BLaER1 (cell line): ENCODE results near the gene UBE2L5.

ENCODE experiments used
- H3K27ac ChIP-seq: shearing (Covaris generic); formaldehyde crosslinking; 2 replicates; pipeline ENCODE4 v1.8.1; 2022
- H3K27me3 ChIP-seq: shearing (Covaris generic); formaldehyde crosslinking; 2 replicates; pipeline ENCODE4 v1.8.1; 2022
- H3K36me3 ChIP-seq: shearing (Covaris generic); formaldehyde crosslinking; 2 replicates; pipeline ENCODE4 v1.8.1; 2022
- H3K4me1 ChIP-seq: shearing (Covaris generic); formaldehyde crosslinking; 2 replicates; pipeline ENCODE4 v1.8.1; 2022
- H3K4me2 ChIP-seq: shearing (Covaris generic); formaldehyde crosslinking; 2 replicates; pipeline ENCODE4 v1.8.1; 2022
- H3K4me3 ChIP-seq: shearing (Covaris generic); formaldehyde crosslinking; 2 replicates; pipeline ENCODE4 v1.8.1; 2022
- H3K9ac ChIP-seq: shearing (Covaris generic); formaldehyde crosslinking; 2 replicates; pipeline ENCODE4 v1.8.1; 2022
- H3K9me3 ChIP-seq: shearing (Covaris generic); formaldehyde crosslinking; 2 replicates; pipeline ENCODE4 v1.8.1; 2022
- H4K20me1 ChIP-seq: shearing (Covaris generic); formaldehyde crosslinking; 2 replicates; pipeline ENCODE4 v1.8.1; 2022
- Cebpa-rat ChIP-seq: shearing (Covaris generic); IDR thresholded peaks from 2 replicates; pipeline ENCODE4 v1.8.1; 2022

UBE2L5 gene

DNA sequence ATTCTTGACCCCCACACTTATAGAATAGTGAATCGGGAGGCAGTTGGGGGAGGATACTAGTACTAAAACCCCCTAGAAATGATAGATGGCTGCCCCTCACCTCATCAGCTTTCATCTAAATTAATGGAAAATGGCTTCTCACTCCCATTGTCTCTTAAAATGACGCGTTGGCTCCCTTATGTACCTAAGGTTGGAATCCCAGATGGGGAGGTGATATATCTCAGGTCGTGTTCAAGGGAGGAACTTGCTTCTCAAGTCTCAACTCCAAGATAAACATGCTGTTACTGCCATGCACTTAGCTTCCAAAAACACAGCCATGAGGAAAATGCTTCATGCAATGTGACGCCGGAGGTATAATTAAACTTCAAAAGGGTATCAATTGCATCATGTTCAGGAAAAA lies 18.8 kb upstream of the UBE2L5 start:
- no peak overlapping the region for H3K9ac ChIP-seq
- no peak for TF ChIP-seq Cebpa-rat
- H3K4me1 ChIP-seq: peaks cover 29% of the 10 kb centered on the region
- H3K4me2 ChIP-seq: no peak overlapping the region
- no peak overlapping the region for H3K4me3 ChIP-seq
- H3K36me3 ChIP-seq: no peaks in the 10 kb centered on the region
- no peaks in the 10 kb centered on the region for H3K27me3 ChIP-seq
- H4K20me1 ChIP-seq: no peaks in the 10 kb centered on the region
- H3K9me3 ChIP-seq: no peaks in the 10 kb centered on the region; the same call in 1 of the 2 replicates
- no peak overlapping the region for H3K27ac ChIP-seq

DNA sequence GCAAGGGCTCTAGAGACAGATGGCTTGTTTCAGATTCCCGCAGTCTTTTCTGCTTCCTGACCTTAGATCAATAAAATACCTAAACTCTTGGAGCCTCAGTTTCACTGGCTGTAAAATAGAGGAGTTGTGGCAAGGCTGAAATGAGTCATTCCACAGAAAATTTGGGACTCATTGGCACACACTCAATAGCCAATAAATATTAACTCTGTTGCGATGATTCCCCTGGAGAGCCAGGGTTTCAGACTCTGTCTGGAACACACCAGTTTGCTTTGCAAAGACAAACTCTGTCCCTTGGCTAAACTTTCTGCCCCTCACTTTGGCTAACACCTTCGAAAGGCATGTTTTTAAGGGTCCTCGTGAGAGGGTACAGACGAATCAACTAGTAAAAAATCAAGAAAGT lies 18.1 kb upstream of the UBE2L5 start:
- Histone ChIP-seq H3K36me3 (no peaks in the 10 kb centered on the region), H3K4me3 (no peak overlapping the region), H3K9me3 (no peaks in the 10 kb centered on the region; the same call in 1 of the 2 replicates), H3K4me2 (no peak overlapping the region), H3K27ac (no peak overlapping the region), H3K27me3 (no peaks in the 10 kb centered on the region), H3K9ac (no peak overlapping the region), H3K4me1 (peaks cover 37% of the 10 kb centered on the region), H4K20me1 (no peaks in the 10 kb centered on the region)
- no peak for TF ChIP-seq Cebpa-rat

DNA sequence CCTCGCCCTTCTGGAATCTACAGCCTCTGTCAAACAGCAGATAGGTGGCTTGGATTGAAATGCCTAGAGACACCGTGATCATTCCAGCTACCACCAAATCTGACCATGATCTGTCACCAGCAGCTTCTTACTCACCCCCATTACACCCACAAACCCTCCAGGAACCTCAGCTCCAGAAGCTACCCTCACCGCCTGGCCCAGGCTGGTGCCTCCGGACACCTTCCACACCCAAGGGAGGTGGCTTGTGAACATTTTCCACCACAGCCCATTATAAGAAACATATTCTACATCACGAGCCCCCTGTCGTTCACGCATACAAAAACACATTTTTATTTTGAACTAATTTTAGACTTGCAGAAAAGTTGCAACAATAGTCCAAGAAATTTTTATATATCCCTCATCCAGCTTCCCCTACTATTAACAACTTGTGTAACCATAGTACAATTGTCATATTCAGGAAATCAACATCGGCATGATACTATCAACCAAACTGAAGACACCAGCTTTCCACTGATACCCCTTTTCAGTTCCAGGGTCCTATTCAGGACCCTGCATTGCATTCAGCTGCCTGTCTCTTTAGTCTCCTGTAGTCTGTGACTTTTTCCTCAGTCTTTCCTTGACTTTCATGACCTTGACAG lies 15.4 kb upstream of the UBE2L5 start:
- H3K4me1 ChIP-seq: peaks cover 58% of the 10 kb centered on the region
- no peaks in the 10 kb centered on the region for H3K36me3 ChIP-seq
- peak overlapping the region; percentile 49 for H3K4me2 ChIP-seq
- H4K20me1 ChIP-seq: no peaks in the 10 kb centered on the region
- H3K9me3 ChIP-seq: no peaks in the 10 kb centered on the region
- no peak overlapping the region for H3K4me3 ChIP-seq
- H3K27me3 ChIP-seq: no peaks in the 10 kb centered on the region
- H3K9ac ChIP-seq: no peak overlapping the region
- TF ChIP-seq Cebpa-rat: no peak
- H3K27ac ChIP-seq: 0 out of 2 replicates have a peak overlapping the region, but pooled peaks have one; percentile 2

DNA sequence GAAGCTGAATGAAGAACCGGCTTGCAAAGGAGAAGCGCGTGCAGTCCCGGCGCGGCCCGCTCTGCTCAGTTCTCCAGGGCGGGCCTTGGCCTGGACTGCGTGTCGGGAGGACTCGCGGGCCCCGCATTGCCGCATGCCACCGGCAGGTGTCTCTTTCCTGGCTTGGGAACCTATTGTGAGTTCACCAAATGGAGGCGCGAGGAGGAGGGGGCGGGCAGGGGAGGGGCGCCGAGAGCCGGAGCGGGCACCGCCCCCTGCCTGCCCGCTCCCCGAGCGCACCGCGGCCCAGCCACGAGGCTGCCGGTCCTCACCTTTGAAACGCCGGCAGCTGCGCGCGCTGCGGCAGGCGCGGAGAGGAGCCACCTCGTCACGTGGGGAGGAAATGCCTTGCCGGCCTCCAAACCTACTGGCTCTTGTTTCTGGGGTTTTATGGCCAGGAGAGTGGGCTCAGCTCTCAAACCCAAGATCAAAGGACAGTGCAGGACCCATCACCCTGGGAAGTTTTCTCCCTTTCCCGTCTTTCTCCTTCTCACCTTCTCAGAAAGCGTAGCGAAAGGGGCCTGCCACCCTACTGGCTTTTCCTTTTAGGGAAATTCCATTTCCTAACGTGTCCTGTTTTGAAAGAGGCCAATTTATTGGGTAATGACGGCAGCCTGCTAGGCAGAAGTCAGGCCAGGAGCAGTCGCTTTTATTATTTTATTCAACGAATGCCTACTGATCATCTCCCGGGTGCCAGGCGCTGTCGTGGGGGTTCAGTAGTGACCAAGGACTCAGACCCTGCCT lies 13.8 kb upstream of the UBE2L5 start:
- H3K27ac ChIP-seq: peak overlapping the region; percentile 65
- TF ChIP-seq Cebpa-rat: no peak
- peak overlapping the region; percentile 67 for H3K4me2 ChIP-seq
- no peak overlapping the region; the same call in 1 of the 2 replicates for H3K9ac ChIP-seq
- no peak overlapping the region for H3K4me3 ChIP-seq
- peaks cover 71% of the 10 kb centered on the region for H3K4me1 ChIP-seq
- H3K9me3 ChIP-seq: no peaks in the 10 kb centered on the region
- no peaks in the 10 kb centered on the region for H3K36me3 ChIP-seq
- H3K27me3 ChIP-seq: no peaks in the 10 kb centered on the region
- H4K20me1 ChIP-seq: no peaks in the 10 kb centered on the region

DNA sequence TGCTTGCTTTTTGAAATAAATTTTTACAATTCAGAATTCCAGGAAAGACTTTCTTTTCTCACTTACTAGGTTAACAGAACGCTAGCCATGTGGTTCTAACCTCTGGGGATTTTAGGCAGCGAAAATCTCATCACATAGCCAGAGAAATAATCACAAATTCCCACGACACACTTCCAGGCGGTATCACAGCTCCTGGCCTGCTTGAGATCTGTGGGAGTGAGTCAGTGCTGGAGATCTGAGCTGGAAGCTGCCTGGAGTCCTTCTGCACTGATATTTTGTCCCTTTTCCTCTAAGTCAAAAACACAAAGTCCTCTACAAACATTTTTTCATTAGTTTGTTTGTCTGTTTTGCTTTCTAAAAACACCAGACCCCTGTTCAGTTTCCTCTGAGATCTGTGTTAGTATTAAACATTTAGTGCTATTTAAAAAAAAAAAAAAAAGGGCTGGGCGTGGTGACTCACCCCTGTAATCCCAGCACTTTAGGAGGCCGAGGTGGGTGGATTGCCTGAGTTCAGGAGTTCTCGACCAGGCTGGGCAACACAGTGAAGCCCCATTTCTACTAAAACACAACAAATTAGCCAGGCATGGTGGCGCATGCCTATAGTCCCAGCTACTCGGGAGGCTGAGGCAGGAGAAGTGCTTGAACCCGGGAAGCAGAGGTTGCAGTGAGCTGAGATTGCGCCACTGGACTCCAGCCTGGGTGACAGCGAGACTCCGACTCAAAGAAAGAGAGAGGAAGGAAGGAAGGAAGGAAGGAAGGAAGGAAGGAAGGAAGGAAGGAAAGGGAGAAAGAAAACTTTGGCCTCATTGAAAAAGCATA lies 12.2 kb upstream of the UBE2L5 start:
- H3K4me3 ChIP-seq: no peak overlapping the region
- no peak overlapping the region for H3K9ac ChIP-seq
- no peaks in the 10 kb centered on the region for H3K36me3 ChIP-seq
- H4K20me1 ChIP-seq: no peaks in the 10 kb centered on the region
- H3K4me2 ChIP-seq: peak overlapping the region; percentile 67
- no peaks in the 10 kb centered on the region for H3K27me3 ChIP-seq
- no peak for TF ChIP-seq Cebpa-rat
- peaks cover 79% of the 10 kb centered on the region for H3K4me1 ChIP-seq
- no peak overlapping the region; the same call in 1 of the 2 replicates for H3K27ac ChIP-seq
- no peaks in the 10 kb centered on the region for H3K9me3 ChIP-seq

DNA sequence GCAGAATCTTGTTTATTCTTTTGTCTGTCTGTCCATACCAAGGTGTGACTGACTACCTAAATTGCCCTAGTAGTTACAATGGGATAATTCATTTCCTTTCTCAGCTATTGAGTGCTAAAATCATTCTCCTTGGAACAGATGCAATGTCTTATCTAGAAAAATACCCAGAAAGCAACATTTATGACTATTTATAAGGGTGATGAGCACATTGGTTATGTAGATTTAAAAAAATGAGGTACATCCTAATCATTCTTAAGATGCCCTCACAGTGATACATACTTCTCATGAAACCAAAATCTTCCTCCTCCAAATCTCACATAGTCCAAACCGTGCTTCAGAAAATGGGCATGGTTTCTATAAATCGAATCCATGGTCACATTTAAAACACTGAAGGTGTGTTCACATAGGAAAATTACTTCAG lies 11.6 kb upstream of the UBE2L5 start:
- Histone ChIP-seq H3K36me3 (no peaks in the 10 kb centered on the region), H3K27ac (no peak overlapping the region), H3K27me3 (no peaks in the 10 kb centered on the region), H3K4me3 (no peak overlapping the region), H3K9me3 (no peaks in the 10 kb centered on the region), H4K20me1 (no peaks in the 10 kb centered on the region), H3K4me1 (peaks cover 81% of the 10 kb centered on the region), H3K4me2 (peak overlapping the region; percentile 67), H3K9ac (no peak overlapping the region)
- no peak for TF ChIP-seq Cebpa-rat

DNA sequence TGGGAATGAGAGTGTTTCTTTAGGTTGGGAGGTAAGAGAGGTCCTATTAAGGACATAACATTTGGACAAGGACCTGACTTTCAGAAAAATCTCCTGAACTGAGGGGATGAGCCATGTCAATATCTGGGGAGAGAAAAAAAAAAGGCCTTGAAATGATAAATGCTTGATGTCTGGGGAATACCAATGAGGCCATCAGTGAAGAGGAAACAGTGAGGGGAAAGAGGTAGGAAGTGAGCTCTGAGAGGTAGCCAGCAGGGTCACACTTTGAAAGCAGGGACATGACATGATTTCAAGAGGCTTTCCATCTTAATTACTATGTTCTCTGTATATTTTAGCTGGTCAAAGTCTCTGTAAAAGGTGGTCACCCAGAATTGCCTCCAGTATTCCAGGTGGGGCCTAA lies 9.9 kb upstream of the UBE2L5 start:
- H3K27ac ChIP-seq: no peak overlapping the region
- TF ChIP-seq Cebpa-rat: no peak
- no peak overlapping the region for H3K4me3 ChIP-seq
- no peak overlapping the region for H3K9ac ChIP-seq
- H3K4me1 ChIP-seq: peaks cover 79% of the 10 kb centered on the region
- no peaks in the 10 kb centered on the region for H4K20me1 ChIP-seq
- peak overlapping the region; percentile 27 for H3K4me2 ChIP-seq
- no peaks in the 10 kb centered on the region for H3K9me3 ChIP-seq
- no peaks in the 10 kb centered on the region for H3K36me3 ChIP-seq
- H3K27me3 ChIP-seq: no peaks in the 10 kb centered on the region

DNA sequence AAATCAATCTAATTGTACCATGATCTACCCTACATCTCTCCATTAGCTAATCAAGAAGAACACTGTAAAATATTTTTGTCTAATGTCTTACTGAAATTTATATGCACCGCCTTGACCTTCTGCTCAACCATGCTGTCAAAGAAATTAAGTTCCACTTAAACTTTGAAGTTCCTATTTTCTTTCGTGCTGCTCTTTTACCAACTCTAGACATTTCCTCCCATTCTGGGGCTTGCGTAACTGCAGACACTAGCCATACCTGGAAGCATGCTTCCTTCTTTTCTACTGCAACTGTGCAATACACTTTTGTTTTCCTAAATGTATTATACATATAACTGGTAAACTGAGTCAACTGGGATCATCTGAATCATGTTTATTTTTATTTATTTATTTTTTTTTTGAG lies 8.5 kb upstream of the UBE2L5 start:
- no peaks in the 10 kb centered on the region for H3K36me3 ChIP-seq
- H3K4me2 ChIP-seq: no peak overlapping the region
- no peak for TF ChIP-seq Cebpa-rat
- H3K9ac ChIP-seq: no peak overlapping the region
- no peaks in the 10 kb centered on the region for H3K9me3 ChIP-seq
- peaks cover 78% of the 10 kb centered on the region for H3K4me1 ChIP-seq
- H4K20me1 ChIP-seq: no peaks in the 10 kb centered on the region
- no peak overlapping the region for H3K4me3 ChIP-seq
- H3K27me3 ChIP-seq: no peaks in the 10 kb centered on the region
- no peak overlapping the region for H3K27ac ChIP-seq

DNA sequence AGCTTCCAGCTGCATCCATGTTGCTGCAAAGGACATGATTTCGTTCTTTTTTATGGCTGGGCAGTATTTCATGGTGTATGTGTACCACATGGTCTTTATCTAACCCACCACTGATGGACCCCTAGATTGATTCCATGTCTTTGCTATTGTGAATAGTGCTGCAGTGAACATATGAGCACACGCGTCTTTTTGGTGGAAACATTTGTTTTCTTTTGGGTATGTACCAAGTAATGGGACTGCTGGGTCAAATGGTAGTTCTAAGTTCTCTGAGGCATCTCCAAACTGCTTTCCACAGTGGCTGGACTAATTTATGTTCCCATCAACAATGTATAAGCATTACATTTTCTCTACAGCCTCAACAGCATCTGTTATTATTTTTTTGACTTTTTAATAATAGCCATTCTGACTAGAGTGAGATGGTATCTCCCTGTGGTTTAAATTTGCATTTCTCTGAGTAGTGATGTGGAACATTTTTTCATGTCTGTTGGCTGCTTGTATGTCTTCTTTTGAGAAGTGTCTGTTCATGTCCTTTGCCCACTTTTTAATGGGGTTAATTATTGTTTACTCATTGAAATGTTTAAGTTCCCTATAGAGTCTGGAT lies 6.8 kb upstream of the UBE2L5 start:
- H3K9ac ChIP-seq: peak overlapping the region; percentile 78; the same call in 1 of the 2 replicates
- H3K27ac ChIP-seq: peak overlapping the region; percentile 88
- H4K20me1 ChIP-seq: no peaks in the 10 kb centered on the region
- H3K27me3 ChIP-seq: no peaks in the 10 kb centered on the region
- peaks cover 78% of the 10 kb centered on the region for H3K4me1 ChIP-seq
- no peaks in the 10 kb centered on the region for H3K36me3 ChIP-seq
- H3K4me2 ChIP-seq: peak overlapping the region; percentile 70
- no peak overlapping the region for H3K4me3 ChIP-seq
- H3K9me3 ChIP-seq: no peaks in the 10 kb centered on the region
- no peak for TF ChIP-seq Cebpa-rat
